Psoas muscle (tissue), 8 donors: ENCODE data around the gene SENP7. TPM values are rescaled to one million over a fixed set of nuclear protein-coding genes. Genes with fewer than 3 reads are reported as not detected.

Experiments used
- ATAC-seq, 4 donors: fragments of 200-7000 bp; cut with Tn5 transposase; one replicate each; pipeline ENCODE4 v1.9.1; 2020; ENCODE audit warnings: moderate library complexity in 3 of 4, mild to moderate bottlenecking in 2 of 4
- DNase-seq, 2 donors: peaks; one replicate each; pipeline ENCODE4 v3.0.0-alpha.2; 2020
- H3K27ac ChIP-seq: fragments of 200-600 bp; one replicate; pipeline ENCODE4 v1.8.0; 2022
- H3K27me3 ChIP-seq, 3 donors: fragments of 200-600 bp in 1 of 3; one replicate each; pipeline versions ENCODE4 v1.6.1 to v1.8.0; 2013 to 2022; ENCODE audit warnings: low read length in 2 of 3, mild to moderate bottlenecking in 2 of 3, moderate library complexity in 1 of 3; ENCODE audit not compliant: insufficient read depth in 3 of 3
- H3K36me3 ChIP-seq, 2 donors: fragments of 200-600 bp in 1 of 2; one replicate each; pipeline versions ENCODE4 v1.6.1 to v1.8.0; 2013 to 2022; ENCODE audit warnings: low read depth in 1 of 2, mild to moderate bottlenecking in 1 of 2, moderate library complexity in 1 of 2; ENCODE audit not compliant: insufficient read depth in 1 of 2
- H3K4me1 ChIP-seq: fragments of 200-600 bp; one replicate; pipeline ENCODE4 v1.8.0; 2022
- H3K4me3 ChIP-seq: fragments of 200-600 bp; one replicate; pipeline ENCODE4 v1.8.0; 2022; ENCODE audit warnings: mild to moderate bottlenecking
- H3K9me3 ChIP-seq: fragments of 200-600 bp; one replicate; pipeline ENCODE4 v1.8.0; 2022
- CTCF ChIP-seq: fragments of 200-600 bp; IDR thresholded peaks from one replicate; pipeline ENCODE4 v1.8.0; 2022; ENCODE audit warnings: antibody characterized with exemption
- WGBS, 3 donors: extraction: QIAGEN DNeasy Blood & Tissue Kit; methylation state at CpG; one replicate each; pipeline versions ENCODE4 v1.1.6 to v1.1.7; 2013; 5-methylcytosine and 5-hydroxymethylcytosine counted together
- intact Hi-C, 2 donors: fragments of 100-400 bp; cut with DNase I; formaldehyde crosslinking; loops; one replicate each; pipeline versions ENCODE4 v1.11.0 to v1.14.2; 2022
- polyA plus RNA-seq, 3 donors: library from polyadenylated mRNA; stranded (reverse); fragments of 200-250 nt; gene quantifications; one replicate each; pipeline ENCODE4 v1.2.3, GENCODE V29; 2013
- total RNA-seq, 4 donors: library from RNA; stranded (reverse); fragmentation: NEBNext Ultra II Directional in 2 of 4; extraction: Animal tissue kit (Norgen Biotek cat#: 25700) in 2 of 4; gene quantifications; one replicate each; pipeline versions ENCODE4 v1.2.1 to v1.2.4, GENCODE V29; 2021 to 2023
- donor health status: healthy with polysubstance abuse.
- donor health status: DM: no; HTN: no; CAD: no; lungs with moderate emphysema.
- donor health status: Bipolar disorder and iron deficiency.
- donor health status: healthy.
- donor health status: DM: yes; HTN: yes; CAD: no.
- donor health status: DM: no; HTN: no; CAD: no.
- donor health status: DM: no; HTN: no; CAD: no.
- donor health status: DM: yes; HTN: yes; CAD: no.

SENP7 gene
- total and polyA plus RNA-seq, 7 donors, result 4.2 to 8.7 (median 7.7) TPM

GRCh38 chr3:101413656-101414055 lies 99.4 kb downstream of the SENP7 start:
- intact Hi-C loops, result no loop called here

GRCh38 chr3:101391413-101391950 lies 121.5 kb downstream of the SENP7 start:
- no peak for DNase-seq
- Histone ChIP-seq H3K27ac (no peak overlapping the region), H3K9me3 (peaks cover 28% of the 10 kb centered on the region), H3K4me1 (no peaks in the 10 kb centered on the region), H3K27me3 (no peaks in the 10 kb centered on the region), H3K4me3 (no peak overlapping the region), H3K36me3 (peaks cover 0 to 7% of the 10 kb centered on the region in 2 donors)
- ATAC-seq, result no peak
- 61 to 73% (median 72%) methylated on average over 1 of the region's 1 CpG for WGBS, 3 donors
- no peak for TF ChIP-seq CTCF
- intact Hi-C loops, result no loop called here

More at GRCh38 chr3:101413656-101414055, 99.4 kb downstream of the SENP7 start:
- H3K4me3 ChIP-seq, result no peak overlapping the region
- H3K27me3 ChIP-seq, result no peaks in the 10 kb centered on the region
- no peak for DNase-seq
- no peak overlapping the region for H3K27ac ChIP-seq
- H3K4me1 ChIP-seq, result no peaks in the 10 kb centered on the region
- TF ChIP-seq CTCF, result no peak
- H3K36me3 ChIP-seq, result no peaks in the 10 kb centered on the region
- H3K9me3 ChIP-seq, result no peaks in the 10 kb centered on the region
- 95 to 98% (median 96%) methylated on average over 2 of the region's 2 CpGs for WGBS, 3 donors
- no peak for ATAC-seq

- no peak for TF ChIP-seq CTCF
- no peak overlapping the region for H3K27ac ChIP-seq
- no peak overlapping the region for H3K4me3 ChIP-seq
- DNase-seq, result no peak
- ATAC-seq, result no peak
- intact Hi-C loops, result no loop called here
- H3K9me3 ChIP-seq, result peaks cover 28% of the 10 kb centered on the region
- H3K27me3 ChIP-seq, result no peaks in the 10 kb centered on the region
- no peaks in the 10 kb centered on the region for H3K36me3 ChIP-seq
- H3K4me1 ChIP-seq, result no peaks in the 10 kb centered on the region
Observed at GRCh38 chr3:101388706-101389105, 124.3 kb downstream of the SENP7 start.

GRCh38 chr3:101387351-101387750 lies 125.7 kb downstream of the SENP7 start:
- no peak for TF ChIP-seq CTCF
- H3K36me3 ChIP-seq, result no peaks in the 10 kb centered on the region
- WGBS, 3 donors, result 94 to 98% (median 97%) methylated on average over 5 of the region's 5 CpGs
- no peaks in the 10 kb centered on the region for H3K4me1 ChIP-seq
- H3K27ac ChIP-seq, result no peak overlapping the region
- no peak for DNase-seq
- no peaks in the 10 kb centered on the region for H3K27me3 ChIP-seq
- no peak for ATAC-seq
- H3K9me3 ChIP-seq, result peaks cover 20% of the 10 kb centered on the region
- H3K4me3 ChIP-seq, result no peak overlapping the region
- intact Hi-C loops, result no loop called here

GRCh38 chr3:101384426-101384825 lies 128.6 kb downstream of the SENP7 start:
- TF ChIP-seq CTCF, result no peak
- intact Hi-C loops, result loop anchor here in 1 of 2 donors (5.0 kb wide), 1 partner anchor 312 kb away; no protein-coding TSS in a partner anchor
- ATAC-seq, result no peak

More at GRCh38 chr3:101384426-101384825, 128.6 kb downstream of the SENP7 start:
- 64 to 71% (median 69%) methylated on average over 10 of the region's 10 CpGs for WGBS, 3 donors
- Histone ChIP-seq H3K4me1 (no peaks in the 10 kb centered on the region), H3K9me3 (peaks cover 12% of the 10 kb centered on the region), H3K4me3 (no peak overlapping the region), H3K36me3 (no peaks in the 10 kb centered on the region), H3K27me3 (no peaks in the 10 kb centered on the region), H3K27ac (no peak overlapping the region)
- DNase-seq, result no peak
